A172 (cell line): ENCODE measurements around the gene ZBTB5. TPM values are rescaled to one million over a fixed set of nuclear protein-coding genes. Genes with fewer than 3 reads are reported as not detected.
"Not testable (repeated sequence)": the region's sequence is repeated elsewhere in the genome, so short reads cannot be mapped to it uniquely, and the experiment has no call there.

Experiments
- DNase-seq: peaks from one replicate; pipeline ENCODE4 v3.0.0-alpha.2; 2015; ENCODE audit warnings: low spot score
- total RNA-seq: library from RNA; depleted of rRNA; stranded (reverse); fragments of >200 nt; shearing (Covaris generic); gene quantifications from 2 replicates; pipeline ENCODE4 v1.2.3, GENCODE V29; 2014

ZBTB5 gene
- total RNA-seq, 1 experiment from 2014 or later: 8.9 TPM

GRCh38 chr9:37452611-37453010 lies 12.6 kb downstream of the ZBTB5 start:
- DNase-seq: no peak

GRCh38 chr9:37451628-37452027 lies 13.6 kb downstream of the ZBTB5 start:
- no peak for DNase-seq

GRCh38 chr9:37449862-37450632 lies 15.2 kb downstream of the ZBTB5 start:
- DNase-seq: no peak

- no peak for DNase-seq
These were observed 18.1 kb downstream of the ZBTB5 start for GRCh38 chr9:37447111-37447510.

GRCh38 chr9:37446401-37446800 lies 18.8 kb downstream of the ZBTB5 start:
- no peak for DNase-seq

GRCh38 chr9:37445832-37446231 lies 19.4 kb downstream of the ZBTB5 start:
- no peak for DNase-seq

GRCh38 chr9:37444890-37445289 lies 20.4 kb downstream of the ZBTB5 start:
- DNase-seq: no peak

GRCh38 chr9:37443566-37443965 lies 21.7 kb downstream of the ZBTB5 start:
- DNase-seq: no peak

- DNase-seq: no peak
These were observed 22.7 kb downstream of the ZBTB5 start for GRCh38 chr9:37442556-37442955.

- no peak for DNase-seq
These were observed 23.4 kb downstream of the ZBTB5 start for GRCh38 chr9:37441776-37442370.

- DNase-seq: no peak
These were observed 26.9 kb downstream of the ZBTB5 start for GRCh38 chr9:37438359-37438758.

- no peak for DNase-seq
These were observed 27.6 kb downstream of the ZBTB5 start for GRCh38 chr9:37437621-37438020.

- no peak for DNase-seq
These were observed 28.2 kb downstream of the ZBTB5 start for GRCh38 chr9:37437010-37437409.

- DNase-seq: no peak
These were observed 28.7 kb downstream of the ZBTB5 start for GRCh38 chr9:37436540-37436939.

- no peak for DNase-seq
These were observed 31.3 kb downstream of the ZBTB5 start for GRCh38 chr9:37433867-37434371.

- no peak for DNase-seq
These were observed 33.2 kb downstream of the ZBTB5 start for GRCh38 chr9:37432020-37432419.

GRCh38 chr9:37430841-37431597 lies 34.2 kb downstream of the ZBTB5 start:
- no peak for DNase-seq

- no peak for DNase-seq
These were observed 35.6 kb downstream of the ZBTB5 start for GRCh38 chr9:37429441-37430285.

- DNase-seq: no peak
These were observed 36.9 kb downstream of the ZBTB5 start for GRCh38 chr9:37428345-37428744.

- DNase-seq: no peak
These were observed 38.4 kb downstream of the ZBTB5 start for GRCh38 chr9:37426846-37427245.

- DNase-seq: not testable (repeated sequence)
These were observed 38.8 kb downstream of the ZBTB5 start for GRCh38 chr9:37426431-37426830.

GRCh38 chr9:37425298-37425752 lies 39.9 kb downstream of the ZBTB5 start:
- peak; percentile 38 for DNase-seq
